Lower lobe of right lung (tissue), 2 donors: Measurements from ENCODE around the gene VPS8. TPM values are rescaled to one million over a fixed set of nuclear protein-coding genes. Genes with fewer than 3 reads are reported as not detected.

Experiments
- ATAC-seq, 2 donors: fragments of 200-7000 bp; cut with Tn5 transposase; one replicate each; pipeline ENCODE4 v1.9.1; 2020 to 2022; ENCODE audit warnings: mild to moderate bottlenecking in 2 of 2, moderate library complexity in 2 of 2
- DNase-seq: peaks from one replicate; pipeline ENCODE4 v3.0.0-alpha.2; 2020
- H3K27ac ChIP-seq: fragments of 200-600 bp; one replicate; pipeline ENCODE4 v1.8.0; 2022
- H3K27me3 ChIP-seq: fragments of 200-600 bp; one replicate; pipeline ENCODE4 v1.8.0; 2022; ENCODE audit warnings: low read depth
- H3K36me3 ChIP-seq: fragments of 200-600 bp; one replicate; pipeline ENCODE4 v1.8.0; 2022; ENCODE audit warnings: mild to moderate bottlenecking
- H3K4me1 ChIP-seq: fragments of 200-600 bp; one replicate; pipeline ENCODE4 v1.8.0; 2022
- H3K4me3 ChIP-seq: fragments of 200-600 bp; one replicate; pipeline ENCODE4 v1.8.0; 2022; ENCODE audit warnings: mild to moderate bottlenecking
- H3K9me3 ChIP-seq: fragments of 200-600 bp; one replicate; pipeline ENCODE4 v1.8.0; 2022
- intact Hi-C: fragments of 100-400 bp; cut with DNase I; formaldehyde crosslinking; loops from one replicate; pipeline ENCODE4 v1.11.0; 2022
- total RNA-seq: library from RNA; stranded (reverse); fragmentation: NEBNext Ultra II Directional; extraction: Animal tissue kit (Norgen Biotek cat#: 25700); gene quantifications from one replicate; pipeline ENCODE4 v1.2.1, GENCODE V29; 2021
- TF ChIP-seq, protein P1 (sequence below): fragments of 200-600 bp; IDR thresholded peaks from one replicate; pipeline ENCODE4 v1.8.0; 2022; ENCODE audit warnings: antibody characterized with exemption, mild to moderate bottlenecking
- donor health status: DM: no; HTN: yes; CAD: no; lungs with severe emphysema.

VPS8 gene
- total RNA-seq, 1 donor from 2014 or later, result 84.7 TPM

DNA sequence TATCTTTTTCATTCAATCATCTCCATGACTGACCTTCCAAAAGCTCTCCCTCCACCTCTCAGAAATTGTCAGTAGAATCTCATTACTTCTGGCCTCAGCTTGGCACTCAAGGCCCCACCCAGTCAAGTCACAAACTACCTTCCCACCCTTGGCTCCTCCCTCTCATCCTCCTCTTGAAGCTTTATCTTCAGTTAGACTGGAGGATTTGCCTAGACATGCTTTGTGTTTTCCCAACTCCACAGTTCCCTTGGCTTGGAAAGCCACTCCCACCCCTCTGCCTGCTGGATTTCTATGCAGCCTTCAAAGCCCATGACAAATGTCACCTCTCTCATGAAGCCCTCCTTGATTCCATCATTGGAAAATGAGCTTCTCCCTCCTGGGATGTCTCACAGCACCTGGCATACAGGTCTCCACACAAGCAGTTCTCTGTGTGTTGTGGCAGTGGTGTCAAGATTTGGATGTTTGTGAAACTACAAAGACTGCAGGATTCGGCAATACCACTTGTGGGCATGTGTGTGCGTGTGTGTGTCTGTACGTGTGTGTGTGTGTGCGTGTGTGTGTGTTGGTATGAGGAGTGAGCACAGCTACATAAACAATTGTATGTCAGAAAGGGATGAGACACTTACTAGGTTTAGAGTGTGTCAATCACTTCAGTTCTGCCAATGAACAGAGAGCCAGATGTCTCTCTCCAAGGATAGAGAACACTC lies 45.3 kb upstream of the VPS8 start:
- TF ChIP-seq, protein P1, sequence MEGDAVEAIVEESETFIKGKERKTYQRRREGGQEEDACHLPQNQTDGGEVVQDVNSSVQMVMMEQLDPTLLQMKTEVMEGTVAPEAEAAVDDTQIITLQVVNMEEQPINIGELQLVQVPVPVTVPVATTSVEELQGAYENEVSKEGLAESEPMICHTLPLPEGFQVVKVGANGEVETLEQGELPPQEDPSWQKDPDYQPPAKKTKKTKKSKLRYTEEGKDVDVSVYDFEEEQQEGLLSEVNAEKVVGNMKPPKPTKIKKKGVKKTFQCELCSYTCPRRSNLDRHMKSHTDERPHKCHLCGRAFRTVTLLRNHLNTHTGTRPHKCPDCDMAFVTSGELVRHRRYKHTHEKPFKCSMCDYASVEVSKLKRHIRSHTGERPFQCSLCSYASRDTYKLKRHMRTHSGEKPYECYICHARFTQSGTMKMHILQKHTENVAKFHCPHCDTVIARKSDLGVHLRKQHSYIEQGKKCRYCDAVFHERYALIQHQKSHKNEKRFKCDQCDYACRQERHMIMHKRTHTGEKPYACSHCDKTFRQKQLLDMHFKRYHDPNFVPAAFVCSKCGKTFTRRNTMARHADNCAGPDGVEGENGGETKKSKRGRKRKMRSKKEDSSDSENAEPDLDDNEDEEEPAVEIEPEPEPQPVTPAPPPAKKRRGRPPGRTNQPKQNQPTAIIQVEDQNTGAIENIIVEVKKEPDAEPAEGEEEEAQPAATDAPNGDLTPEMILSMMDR, result no peak
- Histone ChIP-seq H3K9me3 (no peaks in the 10 kb centered on the region), H3K27ac (no peak overlapping the region), H3K4me3 (no peak overlapping the region), H3K27me3 (no peaks in the 10 kb centered on the region), H3K4me1 (no peaks in the 10 kb centered on the region), H3K36me3 (no peaks in the 10 kb centered on the region)
- DNase-seq (no peak), ATAC-seq (no peak)
- intact Hi-C loops, result no loop called here

DNA sequence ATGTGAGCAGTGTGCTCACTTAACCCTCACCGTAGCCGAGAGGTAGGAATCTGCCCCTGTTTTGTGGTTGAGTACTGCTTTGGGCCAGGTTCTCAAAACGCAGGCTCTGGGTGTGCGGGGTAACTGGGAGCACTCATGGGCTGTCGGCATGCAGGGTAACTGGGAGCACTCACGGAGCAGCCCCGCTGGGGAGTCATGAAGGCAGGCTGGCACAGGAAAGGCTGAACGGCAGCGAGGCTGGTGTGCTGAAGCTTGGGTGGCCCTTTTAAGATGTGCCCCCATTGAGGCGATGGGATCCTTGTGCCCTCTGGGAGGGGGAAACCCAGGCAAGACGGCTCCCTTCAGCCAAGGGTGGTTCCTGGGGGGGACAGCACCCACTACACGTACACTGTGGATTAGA lies 44.6 kb upstream of the VPS8 start:
- H3K27ac ChIP-seq, result no peak overlapping the region
- no peak overlapping the region for H3K4me3 ChIP-seq
- intact Hi-C loops, result no loop called here
- H3K27me3 ChIP-seq, result no peaks in the 10 kb centered on the region
- no peak for ATAC-seq
- H3K36me3 ChIP-seq, result no peaks in the 10 kb centered on the region
- H3K4me1 ChIP-seq, result no peaks in the 10 kb centered on the region
- no peaks in the 10 kb centered on the region for H3K9me3 ChIP-seq
- TF ChIP-seq, protein P1, result no peak
- no peak for DNase-seq

DNA sequence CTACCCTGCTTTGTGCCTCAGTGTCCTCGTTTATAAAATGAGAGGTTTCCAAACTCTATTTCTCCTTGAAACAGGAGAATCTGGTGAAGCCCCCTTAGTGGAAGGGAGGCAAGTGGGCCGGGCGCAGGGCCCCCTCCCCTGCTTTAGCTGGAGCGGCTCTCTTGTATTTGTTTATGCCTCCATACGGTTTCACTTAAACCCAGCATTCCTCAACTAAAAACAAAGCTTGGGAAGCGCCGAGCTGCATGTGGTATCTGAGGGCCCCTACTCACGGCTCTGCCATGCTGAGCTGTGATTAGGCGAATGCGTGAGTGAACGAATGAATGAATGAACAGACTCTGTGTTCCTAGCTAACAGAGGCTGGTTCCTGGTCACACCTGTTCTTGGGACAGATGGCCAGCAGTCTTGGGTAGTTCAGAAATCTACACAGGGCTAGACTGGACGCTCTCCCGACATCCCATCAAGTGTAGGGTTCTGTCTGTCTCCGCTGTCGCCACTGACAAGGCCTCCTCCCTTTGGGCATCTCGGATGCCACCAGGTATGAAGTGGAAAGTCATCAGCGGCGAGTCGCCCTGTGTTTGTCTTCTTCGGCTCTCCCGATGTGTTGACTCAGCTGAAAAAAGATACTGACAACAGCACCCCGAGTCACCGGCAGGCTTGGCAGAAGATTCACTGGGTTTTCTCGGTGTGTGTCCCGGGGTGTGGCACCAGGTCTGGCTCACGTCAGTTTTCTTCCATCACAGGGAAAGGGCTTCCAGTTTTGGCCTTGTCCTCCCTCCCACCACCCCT lies 42.4 kb upstream of the VPS8 start:
- H3K4me3 ChIP-seq, result no peak overlapping the region
- ATAC-seq (no peak), DNase-seq (no peak)
- no peaks in the 10 kb centered on the region for H3K9me3 ChIP-seq
- no peaks in the 10 kb centered on the region for H3K36me3 ChIP-seq
- H3K27me3 ChIP-seq, result no peaks in the 10 kb centered on the region
- H3K27ac ChIP-seq, result no peak overlapping the region
- no peaks in the 10 kb centered on the region for H3K4me1 ChIP-seq
- intact Hi-C loops, result no loop called here
- TF ChIP-seq, protein P1, result no peak

DNA sequence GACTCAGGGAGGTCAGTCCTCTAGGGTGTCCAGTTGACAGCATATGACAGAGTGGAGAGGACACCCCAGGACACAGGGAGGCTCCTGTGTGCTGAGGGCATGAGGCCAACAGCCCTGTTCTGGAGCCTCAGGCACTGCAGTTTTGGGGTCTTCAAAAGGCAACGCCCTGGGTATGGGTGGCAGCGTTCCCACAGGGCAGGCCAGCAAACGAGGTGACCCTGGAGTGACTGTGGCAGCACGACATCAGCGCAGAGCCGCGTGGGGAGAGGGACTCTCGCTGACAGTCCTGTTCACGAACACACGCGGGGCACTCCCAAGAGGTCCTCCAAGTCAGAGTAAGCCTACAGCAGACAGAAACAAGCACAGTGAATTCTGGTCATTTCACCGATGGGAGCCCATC lies 41.4 kb upstream of the VPS8 start:
- Histone ChIP-seq H3K4me1 (no peaks in the 10 kb centered on the region), H3K4me3 (no peak overlapping the region), H3K36me3 (no peaks in the 10 kb centered on the region), H3K27me3 (no peaks in the 10 kb centered on the region), H3K9me3 (no peaks in the 10 kb centered on the region), H3K27ac (no peak overlapping the region)
- DNase-seq (no peak), ATAC-seq (no peak)
- intact Hi-C loops, result no loop called here
- TF ChIP-seq, protein P1, result no peak

DNA sequence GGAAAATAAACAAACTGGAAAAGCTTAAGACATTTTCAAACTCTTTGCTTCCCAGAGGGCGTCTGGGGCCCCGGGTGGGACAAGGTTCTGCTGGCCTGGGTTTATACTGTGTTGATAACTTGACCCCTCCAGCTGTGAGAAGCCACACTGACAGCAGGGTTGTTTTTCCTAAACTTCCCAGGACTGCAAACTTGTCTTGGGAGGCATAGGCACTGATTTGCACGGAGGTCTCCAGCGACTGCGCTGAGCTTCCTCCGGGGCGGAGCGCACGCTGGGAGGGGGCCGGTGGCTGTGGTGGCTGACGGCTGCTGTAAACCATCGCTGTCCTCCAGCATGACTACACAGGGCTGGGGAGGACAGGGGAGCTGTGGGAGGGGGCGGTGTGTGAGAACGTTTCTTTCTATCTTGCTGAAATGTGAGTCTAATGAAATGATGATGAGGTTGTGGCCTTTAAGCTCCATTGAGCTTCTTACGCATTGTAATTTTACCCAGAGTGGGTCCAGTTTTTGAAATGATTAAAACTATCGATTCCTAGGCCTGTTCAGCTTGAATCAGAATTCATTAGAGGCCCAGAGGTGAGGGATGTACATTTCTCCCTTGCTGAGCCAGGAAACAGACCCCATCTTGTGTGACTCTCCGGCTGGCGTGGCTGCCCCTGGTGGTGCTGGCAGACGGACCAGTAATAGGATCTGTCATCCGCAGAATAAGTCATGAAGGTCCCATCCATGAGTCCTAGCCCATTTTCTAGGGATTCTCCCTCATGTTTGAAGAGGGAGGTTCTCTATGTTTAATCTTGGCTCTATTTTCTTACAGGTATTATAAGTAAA lies 40.5 kb upstream of the VPS8 start:
- intact Hi-C loops, result no loop called here
- no peak overlapping the region for H3K27ac ChIP-seq
- ATAC-seq, result no peak

More for the DNA sequence above, 40.5 kb upstream of the VPS8 start:
- no peaks in the 10 kb centered on the region for H3K27me3 ChIP-seq
- H3K4me3 ChIP-seq, result no peak overlapping the region
- no peaks in the 10 kb centered on the region for H3K9me3 ChIP-seq
- TF ChIP-seq, protein P1, result no peak
- H3K4me1 ChIP-seq, result no peaks in the 10 kb centered on the region
- H3K36me3 ChIP-seq, result no peaks in the 10 kb centered on the region
- DNase-seq, result no peak
